ENCODE data around the gene EIPR1.
A peak's percentile ranks its signal among the peaks of the same experiment; 100 is the strongest.

Gene EIPR1

GRCh38 chr2:3238951-3239841 lies 138.4 kb downstream of the EIPR1 start:
- no peak for DNase-seq

- DNase-seq, result no peak
Observed at GRCh38 chr2:3236300-3237045, 141.1 kb downstream of the EIPR1 start.

GRCh38 chr2:3233877-3234276 lies 143.7 kb downstream of the EIPR1 start:
- DNase-seq, result no peak

- DNase-seq, result no peak
Observed at GRCh38 chr2:3229221-3229620, 148.4 kb downstream of the EIPR1 start.

DNA sequence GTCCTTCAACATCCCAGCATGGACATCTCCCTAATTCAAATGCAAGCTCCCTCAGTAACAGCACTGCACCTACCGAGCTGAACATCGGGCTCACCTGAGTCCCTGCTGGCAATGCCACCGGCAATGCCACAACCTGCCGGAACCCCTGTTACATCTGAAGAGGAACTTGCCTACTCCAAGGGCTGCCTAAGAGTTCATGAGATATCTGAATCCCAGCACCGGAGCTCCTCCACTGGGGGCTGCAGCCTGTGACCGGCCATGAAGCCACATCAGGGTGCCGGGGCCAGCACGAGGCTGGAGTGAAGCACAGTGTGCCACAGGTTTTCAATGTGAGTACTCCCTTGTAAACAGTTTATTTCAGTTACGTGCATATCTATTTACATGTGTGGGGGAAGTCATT lies 152.9 kb downstream of the EIPR1 start:
- no peak for DNase-seq

DNA sequence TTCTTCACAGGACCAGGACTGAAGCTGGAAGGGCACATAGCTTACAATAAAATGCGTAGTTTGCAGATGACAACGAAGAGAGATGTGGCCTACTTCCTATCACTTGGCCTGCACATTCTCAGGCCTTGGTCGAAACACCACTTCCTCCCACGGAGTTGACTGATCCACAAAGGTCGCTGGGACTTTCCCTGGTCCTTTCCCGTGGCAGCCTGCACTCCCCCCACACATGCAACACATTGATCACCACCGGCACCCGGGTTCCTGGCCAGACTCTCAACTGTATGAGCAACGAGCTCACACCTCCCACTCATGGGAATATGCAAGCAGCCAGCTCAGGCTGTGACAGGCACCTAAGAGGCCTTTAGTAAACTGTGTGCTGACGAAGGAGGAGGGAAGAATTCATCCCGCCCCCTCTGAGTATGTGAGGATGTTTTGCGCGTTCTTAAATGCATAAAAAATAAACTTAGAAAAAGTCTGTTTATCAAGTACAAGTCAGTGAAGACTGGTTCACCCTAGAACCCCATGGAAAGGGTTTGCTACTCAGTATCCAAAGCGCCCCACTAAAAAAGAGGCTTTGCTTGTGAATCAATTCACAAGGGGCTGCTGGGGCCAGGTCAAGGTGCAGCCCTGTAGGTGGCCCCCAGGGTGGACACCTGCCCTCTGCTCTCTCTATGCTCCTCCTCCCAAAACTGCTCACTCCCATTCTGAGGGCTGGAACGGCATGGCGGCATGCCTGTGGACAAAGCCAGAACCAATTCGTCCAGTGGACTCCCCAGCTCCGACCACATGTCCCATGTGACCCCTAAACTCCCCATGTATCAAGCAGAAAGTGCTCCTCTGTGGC lies 154.3 kb downstream of the EIPR1 start:
- peak; percentile 73 for DNase-seq

DNA sequence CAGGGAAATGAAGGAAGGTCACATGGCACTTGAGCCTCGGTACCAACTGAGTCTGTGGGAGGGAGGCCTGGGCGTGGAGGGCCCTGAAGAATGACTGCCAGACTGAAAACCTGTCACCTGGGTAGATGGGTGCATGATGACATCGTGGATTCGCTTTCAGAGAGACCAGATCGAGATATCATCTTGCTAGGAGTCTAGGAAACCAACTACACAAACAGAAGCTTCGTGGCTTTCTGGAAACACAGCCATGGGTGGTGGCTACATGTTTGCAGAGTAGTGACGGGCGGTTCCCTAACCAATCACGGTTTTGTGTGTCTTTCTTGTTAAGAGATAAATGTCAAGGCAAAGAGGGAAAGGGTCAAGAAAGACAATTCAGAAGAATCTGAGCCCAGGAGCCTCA lies 155.0 kb downstream of the EIPR1 start:
- no peak for DNase-seq

DNA sequence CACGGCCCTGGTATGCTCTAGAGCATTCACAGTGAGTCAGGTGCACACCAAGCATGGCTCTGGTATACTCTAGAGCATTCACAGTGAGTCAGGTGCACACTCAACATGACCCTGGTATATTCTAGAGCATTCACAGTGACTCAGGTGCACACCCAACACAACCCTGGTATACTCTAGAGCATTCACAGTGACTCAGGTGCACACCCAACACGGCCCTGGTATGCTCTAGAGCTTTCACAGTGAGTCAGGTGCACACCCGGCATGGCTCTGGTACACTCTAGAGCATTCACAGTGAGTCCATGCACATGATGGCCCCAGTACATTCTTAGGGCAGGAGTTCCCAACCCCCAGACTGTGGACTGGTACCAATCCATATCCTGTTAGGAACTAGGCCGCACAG lies 158.1 kb downstream of the EIPR1 start:
- DNase-seq, result no peak

GRCh38 chr2:3217646-3218045 lies 160.0 kb downstream of the EIPR1 start:
- no peak for DNase-seq

DNA sequence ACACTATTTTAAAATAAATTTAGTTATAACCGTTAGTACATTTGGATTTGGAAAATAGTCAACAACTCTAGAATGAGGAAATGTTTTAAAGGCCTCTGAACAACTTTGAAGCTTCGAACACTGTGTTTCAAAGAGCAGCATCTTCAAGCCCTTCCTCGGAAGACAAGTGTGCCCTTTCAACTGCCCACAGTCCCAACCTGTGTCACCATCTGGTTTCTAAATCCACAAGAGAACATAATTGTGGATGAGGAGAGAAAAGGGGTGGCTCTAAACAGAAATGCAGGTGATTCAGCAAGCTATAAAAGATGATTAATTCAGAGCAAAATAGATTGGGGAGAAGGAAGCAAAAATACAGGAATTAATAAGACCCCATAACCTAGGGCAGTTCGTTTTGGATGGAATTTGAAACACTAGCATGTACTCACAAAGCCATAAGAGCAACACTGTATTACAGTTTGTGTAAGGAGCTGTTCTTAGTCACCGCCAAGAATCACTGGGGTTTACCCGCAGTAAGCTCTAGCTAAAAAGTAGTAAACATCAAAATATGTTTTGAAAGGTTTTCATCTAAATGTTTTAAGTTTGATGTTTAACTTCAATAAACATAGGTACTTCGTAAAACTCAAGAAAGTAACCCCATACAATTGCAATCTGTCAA lies 160.7 kb downstream of the EIPR1 start:
- no peak for DNase-seq

- DNase-seq, result no peak
Observed at GRCh38 chr2:3214806-3215404, 162.7 kb downstream of the EIPR1 start.

- no peak for DNase-seq
Observed at GRCh38 chr2:3214065-3214464, 163.6 kb downstream of the EIPR1 start.

- no peak for DNase-seq
Observed at GRCh38 chr2:3212984-3213383, 164.6 kb downstream of the EIPR1 start.

DNA sequence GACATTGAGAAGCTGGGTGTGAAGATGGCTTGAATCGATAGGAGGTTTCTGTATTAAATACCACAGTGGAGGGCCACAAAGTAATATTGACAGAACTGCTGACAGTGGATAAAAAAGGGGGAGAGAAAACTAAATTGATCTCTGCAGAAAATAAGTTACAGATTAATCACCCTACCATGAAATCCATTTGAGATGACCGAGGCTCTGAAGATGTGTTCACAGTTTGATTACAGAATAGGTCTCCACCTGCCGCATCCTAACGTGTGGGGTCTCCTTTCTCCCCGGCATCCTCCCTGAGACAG lies 165.6 kb downstream of the EIPR1 start:
- DNase-seq, result no peak

- no peak for DNase-seq
Observed at GRCh38 chr2:3211256-3212060, 166.2 kb downstream of the EIPR1 start.

GRCh38 chr2:3210257-3210656 lies 167.4 kb downstream of the EIPR1 start:
- no peak for DNase-seq

DNA sequence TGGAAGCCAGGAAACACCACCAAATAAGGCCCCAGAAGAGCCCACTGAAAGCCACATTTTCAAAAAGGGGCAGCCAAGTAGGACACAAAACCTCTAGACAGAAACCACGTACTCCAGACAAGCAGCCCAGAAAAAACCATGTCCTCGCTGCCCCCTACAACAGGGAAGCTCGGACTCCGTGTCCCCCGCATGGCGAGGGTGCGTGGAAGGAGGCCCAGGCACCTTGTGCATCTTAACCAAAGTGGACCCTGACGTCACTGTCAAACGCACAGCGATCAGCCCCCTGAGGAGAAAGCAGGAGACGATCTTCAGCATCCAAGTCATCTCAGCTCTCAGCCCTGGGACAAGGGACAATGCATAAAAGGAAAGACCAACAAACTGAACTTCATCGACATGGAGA lies 168.4 kb downstream of the EIPR1 start:
- no peak for DNase-seq

- DNase-seq, result no peak
Observed at GRCh38 chr2:3208591-3208990, 169.0 kb downstream of the EIPR1 start.

GRCh38 chr2:3208179-3208578 lies 169.4 kb downstream of the EIPR1 start:
- no peak for DNase-seq

DNA sequence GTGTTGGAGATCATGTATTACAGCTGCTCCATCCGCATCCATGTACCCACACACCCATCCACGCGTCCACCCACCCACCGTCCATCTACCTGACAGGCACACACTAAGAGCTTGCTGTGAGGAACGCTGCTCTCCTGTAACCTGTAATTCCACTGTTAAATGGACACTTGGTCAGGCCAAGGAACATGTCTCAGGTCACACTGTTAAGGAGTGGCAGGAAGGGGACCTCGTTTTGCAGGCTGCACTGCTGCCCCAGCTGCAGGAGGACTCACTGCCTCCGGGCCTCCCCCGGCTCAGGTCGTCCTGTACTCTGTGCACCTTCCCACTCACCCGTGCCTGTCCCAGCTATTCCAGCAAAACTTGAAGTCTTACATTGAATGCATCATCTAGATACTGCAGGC lies 170.5 kb downstream of the EIPR1 start:
- DNase-seq, result no peak

DNA sequence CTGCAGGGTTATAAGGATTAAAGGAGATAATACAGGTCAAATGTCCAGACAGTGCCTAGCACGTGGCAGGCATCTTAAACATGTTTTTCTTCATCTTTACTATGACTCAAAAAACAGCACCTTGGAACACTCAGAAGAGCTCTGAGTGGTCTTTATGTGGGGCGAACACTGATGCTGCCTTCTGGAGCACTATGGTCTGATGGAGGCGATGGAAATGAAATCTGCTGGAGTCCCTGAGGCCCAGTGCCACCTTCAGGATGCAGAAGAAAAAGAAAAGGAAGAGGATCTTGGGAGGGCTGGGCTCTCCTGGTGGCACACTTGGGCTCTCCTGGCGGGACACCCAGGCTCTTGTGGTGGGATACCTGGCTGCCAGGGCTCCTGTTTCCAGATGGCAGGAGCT lies 171.8 kb downstream of the EIPR1 start:
- no peak for DNase-seq
